Suprapubic skin (tissue), 4 donors: ENCODE results near the gene NSD1.

Source experiments
- EP300 ChIP-seq: sonication (generic); formaldehyde crosslinking; IDR thresholded peaks from one replicate; pipeline ENCODE4 v1.6.1; 2017; ENCODE audit warnings: antibody characterized with exemption
- POLR2A ChIP-seq, 2 donors: fragments of 450-650 bp; IDR thresholded peaks; one replicate each; pipeline ENCODE4 v1.6.1; 2017; ENCODE audit warnings: antibody characterized with exemption in 2 of 2, mild to moderate bottlenecking in 2 of 2, moderate library complexity in 2 of 2
- POLR2AphosphoS5 ChIP-seq, 3 donors: sonication (generic); formaldehyde crosslinking; IDR thresholded peaks; one replicate each; pipeline ENCODE4 v1.6.1; 2017; ENCODE audit warnings: antibody characterized with exemption in 3 of 3
- TF ChIP-seq, protein P1 (sequence below), 2 donors: fragments of 200-600 bp in 1 of 2; fragments of 450-650 bp in 1 of 2; sonication (generic) in 1 of 2; IDR thresholded peaks; one replicate each; pipeline ENCODE4 v1.5.1; 2016 to 2019; ENCODE audit warnings: antibody characterized with exemption in 2 of 2, mild to moderate bottlenecking in 1 of 2, moderate library complexity in 1 of 2

DNA sequence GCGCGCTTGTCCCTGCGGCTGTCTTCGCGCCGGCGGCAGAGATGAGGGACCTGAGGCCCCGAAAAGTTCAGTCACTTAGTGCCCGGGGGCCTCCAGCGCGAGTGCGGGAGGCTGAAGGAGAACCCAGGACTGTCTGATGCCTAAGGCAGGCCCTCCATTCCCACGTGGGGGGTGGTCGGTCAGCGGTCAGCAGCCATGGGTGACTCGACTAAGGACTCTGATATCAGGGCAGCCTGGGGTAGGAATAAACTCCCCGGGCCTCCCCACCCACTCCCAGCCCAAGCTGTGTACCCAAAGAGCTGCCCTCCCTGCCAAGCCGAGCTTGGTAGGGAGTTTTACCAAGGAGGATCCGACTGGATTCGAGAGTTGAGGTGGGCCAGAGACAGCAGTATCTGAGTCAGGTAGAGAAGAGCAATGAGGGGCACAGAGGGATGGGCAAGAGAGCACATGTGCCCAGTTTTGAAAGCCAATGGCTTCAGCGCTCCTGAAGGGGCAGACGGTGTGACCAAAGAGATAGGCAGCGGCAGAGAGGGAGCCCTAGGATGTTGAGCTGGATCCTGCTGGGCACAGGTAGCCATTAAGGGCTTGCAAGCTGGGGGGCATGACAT, 46.1 kb upstream of the NSD1 start:
- TF ChIP-seq POLR2A (IDR thresholded peaks at IDR 0.05) (no peak), POLR2AphosphoS5 (IDR thresholded peaks at IDR 0.05) (no peak), EP300 (no peak)
- TF ChIP-seq, protein P1, sequence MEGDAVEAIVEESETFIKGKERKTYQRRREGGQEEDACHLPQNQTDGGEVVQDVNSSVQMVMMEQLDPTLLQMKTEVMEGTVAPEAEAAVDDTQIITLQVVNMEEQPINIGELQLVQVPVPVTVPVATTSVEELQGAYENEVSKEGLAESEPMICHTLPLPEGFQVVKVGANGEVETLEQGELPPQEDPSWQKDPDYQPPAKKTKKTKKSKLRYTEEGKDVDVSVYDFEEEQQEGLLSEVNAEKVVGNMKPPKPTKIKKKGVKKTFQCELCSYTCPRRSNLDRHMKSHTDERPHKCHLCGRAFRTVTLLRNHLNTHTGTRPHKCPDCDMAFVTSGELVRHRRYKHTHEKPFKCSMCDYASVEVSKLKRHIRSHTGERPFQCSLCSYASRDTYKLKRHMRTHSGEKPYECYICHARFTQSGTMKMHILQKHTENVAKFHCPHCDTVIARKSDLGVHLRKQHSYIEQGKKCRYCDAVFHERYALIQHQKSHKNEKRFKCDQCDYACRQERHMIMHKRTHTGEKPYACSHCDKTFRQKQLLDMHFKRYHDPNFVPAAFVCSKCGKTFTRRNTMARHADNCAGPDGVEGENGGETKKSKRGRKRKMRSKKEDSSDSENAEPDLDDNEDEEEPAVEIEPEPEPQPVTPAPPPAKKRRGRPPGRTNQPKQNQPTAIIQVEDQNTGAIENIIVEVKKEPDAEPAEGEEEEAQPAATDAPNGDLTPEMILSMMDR (IDR thresholded peaks at IDR 0.05), result no peak
